Fibroblast of lung (primary cell): ENCODE data around the gene UQCC5. TPM values are rescaled to one million over a fixed set of nuclear protein-coding genes. Genes with fewer than 3 reads are reported as not detected.

Experiments used
- DNase-seq, 2 donors: peaks; one replicate each; pipeline versions ENCODE4 v3.0.0 to v3.0.0-alpha.2; 2010; ENCODE audit warnings: low read depth in 2 of 2
- H2AFZ ChIP-seq: 2 replicates; pipeline ENCODE4 v1.5.1; 2012; ENCODE audit warnings: low read length, control low read depth, inconsistent platforms
- H3K27ac ChIP-seq: 2 replicates; pipeline ENCODE4 v1.5.1; 2011; ENCODE audit warnings: low read length, control low read depth; ENCODE audit not compliant: insufficient read depth
- H3K27me3 ChIP-seq: 2 replicates; pipeline ENCODE4 v1.5.1; 2011; ENCODE audit warnings: mild to moderate bottlenecking, low read length; ENCODE audit not compliant: control insufficient read depth, insufficient read depth
- H3K36me3 ChIP-seq: 2 replicates; pipeline ENCODE4 v1.5.1; 2011; ENCODE audit warnings: low read length; ENCODE audit not compliant: control insufficient read depth, insufficient read depth
- H3K4me1 ChIP-seq: 2 replicates; pipeline ENCODE4 v1.5.1; 2011; ENCODE audit warnings: low read length; ENCODE audit not compliant: control insufficient read depth, insufficient read depth; ENCODE audit errors: extremely low read depth
- H3K4me2 ChIP-seq: 2 replicates; pipeline ENCODE4 v1.5.1; 2011; ENCODE audit warnings: low read length, control low read depth; ENCODE audit not compliant: insufficient read depth; ENCODE audit errors: extremely low read depth
- H3K4me3 ChIP-seq, 4 experiments: fragments of 200-600 bp in 1 of 4; sonication (generic) in 1 of 4; replicated peaks in 1 of 4; 2 replicates each; pipeline ENCODE4 v1.5.1; 2011 to 2016; ENCODE audit warnings: low read length in 4 of 4, low read depth in 3 of 4, mild to moderate bottlenecking in 3 of 4, control low read depth in 2 of 4, inconsistent platforms in 1 of 4, mixed read lengths in 1 of 4; ENCODE audit not compliant: insufficient read depth in 1 of 4; ENCODE audit errors: control extremely low read depth in 1 of 4
- H3K79me2 ChIP-seq: 2 replicates; pipeline ENCODE4 v1.5.1; 2012; ENCODE audit warnings: mild to moderate bottlenecking, low read length, inconsistent platforms; ENCODE audit not compliant: control insufficient read depth, insufficient read depth
- H3K9ac ChIP-seq: 2 replicates; pipeline ENCODE4 v1.5.1; 2011; ENCODE audit warnings: mild to moderate bottlenecking, low read length, control low read depth; ENCODE audit not compliant: insufficient read depth
- H3K9me3 ChIP-seq: 2 replicates; pipeline ENCODE4 v1.5.1; 2012; ENCODE audit warnings: low read depth, low read length; ENCODE audit not compliant: control insufficient read depth, insufficient read depth
- H4K20me1 ChIP-seq: 2 replicates; pipeline ENCODE4 v1.5.1; 2011; ENCODE audit warnings: low read length; ENCODE audit not compliant: control insufficient read depth, insufficient read depth; ENCODE audit errors: extremely low read depth
- EZH2 ChIP-seq: IDR thresholded peaks from 2 replicates; pipeline ENCODE4 v1.5.1; 2012; ENCODE audit warnings: low read length, control low read depth, mild to moderate bottlenecking; ENCODE audit errors: missing control alignments
- polyA plus RNA-seq, 2 donors: library from polyadenylated mRNA; depleted of rRNA in 1 of 2; stranded (reverse) in 1 of 2; unstranded in 1 of 2; fragments of >200 nt; gene quantifications; 2 replicates each; pipeline ENCODE4 v1.2.1, GENCODE V29; 2011 to 2012; ENCODE audit warnings: missing spikeins in 1 of 2
- total RNA-seq: library from RNA; depleted of rRNA; stranded (reverse); fragments of >200 nt; gene quantifications from 2 replicates; pipeline ENCODE4 v1.2.1, GENCODE V29; 2014
- TF ChIP-seq, protein P1 (sequence below), 2 donors: IDR thresholded peaks in 1 of 2; conservative IDR thresholded peaks in 1 of 2; 1 replicate in 1 of 2; 2 replicates in 1 of 2; pipeline ENCODE4 v1.5.1; 2011 to 2012; ENCODE audit warnings: low read length in 2 of 2, control low read depth in 1 of 2, inconsistent platforms in 1 of 2, low read depth in 1 of 2, mild to moderate bottlenecking in 1 of 2

UQCC5 gene
- total and polyA plus RNA-seq, 2 donors (not counting 1 experiment from before 2014, with no cell fraction given) = 9.4 to 13.8 TPM

DNA sequence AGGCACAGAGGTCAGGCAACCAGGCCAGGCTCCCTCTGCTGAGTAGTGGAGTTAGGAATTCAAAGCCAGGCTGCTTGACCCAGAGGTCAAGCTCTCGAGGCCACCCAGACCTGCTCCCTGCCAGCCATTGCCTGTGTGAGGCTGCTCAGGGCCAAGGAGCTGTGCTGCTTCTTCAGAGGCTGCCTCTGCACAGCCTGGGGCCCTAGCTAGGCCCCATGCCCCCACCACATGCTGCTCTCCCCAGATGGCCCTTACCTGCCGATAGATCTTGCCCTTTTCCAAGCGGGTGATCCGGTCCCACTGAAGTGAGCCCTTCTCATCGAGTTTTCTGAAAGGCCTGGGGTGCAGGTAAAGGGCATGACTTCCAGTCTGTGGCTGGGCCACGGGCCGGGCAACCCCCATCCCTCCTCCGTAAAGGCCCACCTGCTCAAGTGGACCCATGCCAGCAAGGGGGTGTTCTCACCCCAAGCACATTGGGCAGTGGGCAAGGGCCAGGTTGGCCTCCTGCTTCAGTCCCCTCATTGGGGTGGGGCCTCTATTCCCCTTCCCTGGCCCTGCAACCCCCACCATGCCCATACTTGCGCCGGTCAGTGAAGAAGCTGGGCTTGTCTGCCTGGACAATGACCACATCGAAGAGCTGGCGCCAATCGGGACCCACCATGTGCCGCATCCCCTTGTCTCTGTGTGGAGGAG is 9.2 kb upstream of the UQCC5 start:
- no peak overlapping the region for H3K4me3 ChIP-seq
- H3K9ac ChIP-seq = no peak overlapping the region
- H3K27ac ChIP-seq = no peak overlapping the region
- TF ChIP-seq EZH2 = no peak
- TF ChIP-seq, protein P1, sequence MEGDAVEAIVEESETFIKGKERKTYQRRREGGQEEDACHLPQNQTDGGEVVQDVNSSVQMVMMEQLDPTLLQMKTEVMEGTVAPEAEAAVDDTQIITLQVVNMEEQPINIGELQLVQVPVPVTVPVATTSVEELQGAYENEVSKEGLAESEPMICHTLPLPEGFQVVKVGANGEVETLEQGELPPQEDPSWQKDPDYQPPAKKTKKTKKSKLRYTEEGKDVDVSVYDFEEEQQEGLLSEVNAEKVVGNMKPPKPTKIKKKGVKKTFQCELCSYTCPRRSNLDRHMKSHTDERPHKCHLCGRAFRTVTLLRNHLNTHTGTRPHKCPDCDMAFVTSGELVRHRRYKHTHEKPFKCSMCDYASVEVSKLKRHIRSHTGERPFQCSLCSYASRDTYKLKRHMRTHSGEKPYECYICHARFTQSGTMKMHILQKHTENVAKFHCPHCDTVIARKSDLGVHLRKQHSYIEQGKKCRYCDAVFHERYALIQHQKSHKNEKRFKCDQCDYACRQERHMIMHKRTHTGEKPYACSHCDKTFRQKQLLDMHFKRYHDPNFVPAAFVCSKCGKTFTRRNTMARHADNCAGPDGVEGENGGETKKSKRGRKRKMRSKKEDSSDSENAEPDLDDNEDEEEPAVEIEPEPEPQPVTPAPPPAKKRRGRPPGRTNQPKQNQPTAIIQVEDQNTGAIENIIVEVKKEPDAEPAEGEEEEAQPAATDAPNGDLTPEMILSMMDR (conservative IDR thresholded peaks at IDR 0.05 in 1 of 2, IDR thresholded peaks at IDR 0.05 in 1 of 2; ENCODE audit: low read depth in 1 of 2, low read length in 2 of 2) = no peak
- no peak overlapping the region for H3K4me2 ChIP-seq
- no peaks in the 10 kb centered on the region for H4K20me1 ChIP-seq
- H3K4me1 ChIP-seq = peaks cover 26% of the 10 kb centered on the region
- peak in 1 of 2 donors; percentile 29 for DNase-seq
- H3K79me2 ChIP-seq = peaks cover 17% of the 10 kb centered on the region
- H3K27me3 ChIP-seq = no peaks in the 10 kb centered on the region
- peaks cover 33% of the 10 kb centered on the region for H3K36me3 ChIP-seq
- no peak overlapping the region for H2AFZ ChIP-seq
- no peaks in the 10 kb centered on the region for H3K9me3 ChIP-seq

- Histone ChIP-seq H3K4me2 (no peak overlapping the region), H4K20me1 (no peaks in the 10 kb centered on the region), H3K27ac (no peak overlapping the region), H3K9ac (no peak overlapping the region), H3K4me1 (peaks cover 31% of the 10 kb centered on the region), H2AFZ (no peak overlapping the region), H3K4me3 (no peak overlapping the region), H3K27me3 (no peaks in the 10 kb centered on the region), H3K9me3 (no peaks in the 10 kb centered on the region), H3K79me2 (peaks cover 25% of the 10 kb centered on the region), H3K36me3 (peaks cover 32% of the 10 kb centered on the region)
- TF ChIP-seq EZH2 = no peak
- TF ChIP-seq, protein P1 (conservative IDR thresholded peaks at IDR 0.05 in 1 of 2, IDR thresholded peaks at IDR 0.05 in 1 of 2; ENCODE audit: low read depth in 1 of 2, low read length in 2 of 2) = no peak
- DNase-seq = no peak
Measured at GRCh38 chr3:52527732-52528585, 8.4 kb upstream of the UQCC5 start.

DNA sequence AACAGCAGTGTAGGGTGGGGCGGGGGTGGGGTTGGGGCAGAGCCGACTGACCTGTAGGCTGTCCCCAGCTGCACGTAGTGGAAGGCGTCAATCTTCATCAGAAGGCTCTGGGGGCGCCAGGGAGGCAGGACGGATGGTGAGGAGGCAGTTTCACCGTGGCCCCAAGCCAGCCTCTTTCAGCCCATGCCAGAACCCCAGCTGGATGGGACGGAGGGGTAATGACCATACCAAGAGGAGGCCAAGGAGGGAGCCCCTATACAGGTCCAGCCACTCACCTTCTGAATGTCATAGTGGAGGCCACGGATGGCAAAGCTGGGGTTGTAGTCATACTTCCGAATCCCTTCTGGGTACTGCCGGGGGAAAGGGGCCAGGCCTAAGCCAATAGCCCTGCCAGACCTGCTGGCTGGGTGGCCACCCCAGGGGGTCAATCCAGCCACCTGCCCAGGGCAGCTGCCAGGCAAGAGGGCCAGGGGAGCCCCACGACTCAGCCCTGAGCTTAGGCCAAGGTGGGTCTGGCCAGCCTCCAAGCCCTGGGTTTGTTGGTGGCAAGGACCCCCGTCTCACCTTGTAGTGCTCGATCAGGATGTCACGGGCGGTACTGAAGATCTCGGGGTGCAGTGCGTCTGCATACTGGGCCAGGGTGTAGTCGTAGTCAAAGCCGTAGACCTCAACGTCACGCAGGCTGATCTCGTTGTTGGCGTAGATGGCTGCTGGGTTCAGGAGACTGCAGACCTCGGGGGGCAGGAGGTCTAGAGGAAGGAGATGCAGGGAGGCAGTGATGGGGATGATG is 7.6 kb upstream of the UQCC5 start:
- H2AFZ ChIP-seq = no peak overlapping the region
- H3K27me3 ChIP-seq = no peaks in the 10 kb centered on the region
- H3K9me3 ChIP-seq = no peaks in the 10 kb centered on the region
- H3K4me2 ChIP-seq = no peak overlapping the region
- no peaks in the 10 kb centered on the region for H4K20me1 ChIP-seq
- no peak overlapping the region for H3K27ac ChIP-seq
- no peak overlapping the region for H3K4me3 ChIP-seq
- DNase-seq = no peak
- TF ChIP-seq, protein P1 (conservative IDR thresholded peaks at IDR 0.05 in 1 of 2, IDR thresholded peaks at IDR 0.05 in 1 of 2; ENCODE audit: low read depth in 1 of 2, low read length in 2 of 2) = no peak
- TF ChIP-seq EZH2 = no peak
- H3K79me2 ChIP-seq = peaks cover 25% of the 10 kb centered on the region
- H3K36me3 ChIP-seq = peaks cover 26% of the 10 kb centered on the region
- H3K4me1 ChIP-seq = peaks cover 31% of the 10 kb centered on the region
- H3K9ac ChIP-seq = no peak overlapping the region
